Measurements from ENCODE around the gene ZCCHC7. TPM values are rescaled to one million over a fixed set of nuclear protein-coding genes. Genes with fewer than 3 reads are reported as not detected.

Gene ZCCHC7
- total RNA-seq, 1 donor from 2014 or later = 34.5 TPM

DNA sequence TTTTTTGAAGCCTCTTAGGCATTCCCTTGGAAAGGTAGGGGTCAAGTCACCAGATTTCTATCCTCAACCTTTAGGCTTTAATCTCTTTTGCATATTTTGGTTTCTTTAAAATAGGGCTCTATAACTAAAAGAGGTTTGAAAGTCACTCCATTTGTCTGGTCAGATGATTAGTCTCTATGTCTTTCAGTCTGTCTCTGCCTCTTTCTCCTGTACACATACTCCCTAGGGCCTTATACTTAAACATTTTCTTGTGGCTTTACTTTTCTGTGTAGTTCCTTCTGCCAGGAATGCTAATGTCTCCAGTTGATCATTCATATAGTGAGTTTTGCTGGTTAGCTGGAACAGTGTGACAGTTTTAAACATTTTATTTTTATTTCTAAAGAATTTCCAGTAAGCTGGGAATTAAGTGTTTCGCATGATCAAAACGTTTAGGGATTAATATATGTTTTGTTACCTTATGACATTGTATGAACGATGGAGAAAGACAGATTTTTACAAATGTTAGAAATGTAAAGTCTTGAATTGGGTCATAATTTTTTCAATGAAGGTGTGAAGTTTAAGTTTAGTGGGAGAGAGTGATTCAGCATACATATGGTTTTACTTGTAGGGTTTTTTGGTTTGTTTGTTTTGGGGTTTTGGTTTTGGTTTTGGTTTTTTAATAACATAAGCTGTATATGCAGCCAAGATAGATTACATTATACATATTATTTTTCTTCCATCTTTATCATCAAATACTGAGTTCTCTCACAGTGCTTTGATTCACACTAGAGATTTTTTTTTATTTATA, 90.6 kb downstream of the ZCCHC7 start:
- no peak for DNase-seq

DNA sequence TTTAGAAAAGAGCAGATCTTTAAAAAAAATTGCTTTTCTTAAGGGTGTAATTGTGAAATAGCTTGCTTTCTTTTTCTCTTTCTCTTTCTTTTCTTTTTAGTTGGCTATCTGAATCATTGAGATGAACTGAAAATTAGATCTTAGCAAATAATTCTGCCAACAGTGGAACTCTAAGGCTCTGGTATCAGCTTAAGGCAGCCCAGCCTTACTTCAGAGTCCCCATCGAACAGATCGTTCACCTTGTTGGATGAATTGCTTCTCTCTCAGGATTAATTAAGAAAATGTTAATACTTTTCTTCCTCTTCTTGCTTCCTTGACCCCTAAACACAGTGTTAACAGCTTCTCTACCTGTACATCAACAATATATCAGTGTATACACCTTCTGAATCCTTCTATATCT, 92.1 kb downstream of the ZCCHC7 start:
- no peak for DNase-seq

DNA sequence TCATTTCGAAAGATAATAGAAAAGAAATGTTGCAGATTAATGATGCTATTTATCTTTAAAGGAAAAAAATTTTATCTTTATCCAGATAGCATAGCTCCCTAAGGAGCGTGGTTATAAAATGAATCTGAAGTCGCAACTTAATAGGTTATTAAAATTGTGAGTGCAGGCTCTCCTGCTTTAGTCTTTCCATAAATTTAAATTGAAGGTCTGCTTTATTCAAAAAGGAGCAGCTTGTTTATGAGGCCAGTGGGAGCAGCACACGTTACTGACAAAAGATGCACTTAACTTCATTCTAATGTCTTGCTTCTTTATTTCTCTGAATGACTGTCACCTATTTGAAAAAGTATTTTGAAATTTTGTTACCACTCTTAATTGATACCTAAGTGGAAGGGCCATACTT, 95.0 kb downstream of the ZCCHC7 start:
- DNase-seq = no peak

DNA sequence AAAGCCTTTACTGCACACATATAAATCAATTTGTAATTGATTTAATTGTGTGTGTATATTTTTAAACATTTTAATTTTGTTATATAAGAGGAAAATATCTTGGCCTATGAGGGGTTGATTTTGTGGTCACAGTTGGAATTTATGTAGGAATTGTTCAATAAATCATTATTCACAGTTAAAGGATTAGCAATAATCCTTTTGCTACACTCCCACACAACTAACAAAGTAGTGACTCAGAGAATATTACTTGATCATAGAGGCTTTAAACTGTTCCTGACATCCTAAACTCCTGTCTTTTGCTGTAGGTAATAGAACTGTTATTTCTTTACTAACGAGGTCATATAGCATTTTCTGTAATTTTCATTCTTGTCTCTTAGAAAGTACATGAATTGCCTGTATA, 95.5 kb downstream of the ZCCHC7 start:
- no peak for DNase-seq

DNA sequence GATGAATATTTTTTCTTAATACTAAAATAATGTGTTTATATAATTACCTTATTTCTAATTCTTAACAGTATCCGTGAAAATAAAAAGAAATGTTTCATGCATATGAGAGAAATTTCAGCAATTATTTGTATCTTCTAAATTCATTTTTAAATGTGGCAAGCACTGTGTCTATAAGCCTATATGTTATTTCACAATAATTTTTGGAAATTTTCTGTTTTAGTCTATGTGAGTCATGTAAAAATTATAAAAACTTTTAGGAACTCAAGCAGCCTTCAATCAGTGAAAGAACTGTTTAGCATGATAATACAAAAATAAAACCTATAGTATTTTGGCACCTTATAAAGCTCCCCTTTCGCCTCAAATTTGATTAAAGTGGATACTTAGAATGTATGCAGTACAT, 96.8 kb downstream of the ZCCHC7 start:
- no peak for DNase-seq

DNA sequence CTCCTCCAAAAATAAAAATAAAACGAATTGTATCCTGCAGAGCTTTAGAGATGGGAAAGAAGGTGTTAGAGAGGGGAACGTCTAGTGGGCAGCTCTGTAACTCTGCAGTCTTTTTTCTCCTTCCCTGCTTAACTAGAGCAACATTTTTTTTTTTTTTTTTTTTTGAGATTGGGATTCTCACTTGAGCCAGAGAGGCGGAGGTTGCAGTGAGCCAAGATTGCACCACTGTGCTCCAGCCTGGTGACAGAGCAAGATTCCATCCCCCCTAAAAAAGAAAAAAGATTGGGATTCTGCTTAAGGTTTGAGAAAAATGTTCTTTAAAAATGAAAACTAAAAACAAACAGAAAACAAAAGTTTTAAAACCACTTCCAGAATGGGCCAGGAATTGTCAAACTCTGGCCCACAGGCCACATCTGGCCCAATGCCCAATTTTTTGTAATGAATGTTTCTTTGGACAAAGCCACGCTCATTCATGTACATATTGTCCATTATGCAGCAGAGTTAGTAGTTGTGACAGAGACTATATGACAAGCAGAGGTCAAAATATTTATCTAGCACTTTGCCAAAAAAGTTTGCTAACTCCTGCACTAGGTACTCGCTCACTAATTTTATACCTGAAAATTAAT, 98.5 kb downstream of the ZCCHC7 start:
- DNase-seq = no peak

DNA sequence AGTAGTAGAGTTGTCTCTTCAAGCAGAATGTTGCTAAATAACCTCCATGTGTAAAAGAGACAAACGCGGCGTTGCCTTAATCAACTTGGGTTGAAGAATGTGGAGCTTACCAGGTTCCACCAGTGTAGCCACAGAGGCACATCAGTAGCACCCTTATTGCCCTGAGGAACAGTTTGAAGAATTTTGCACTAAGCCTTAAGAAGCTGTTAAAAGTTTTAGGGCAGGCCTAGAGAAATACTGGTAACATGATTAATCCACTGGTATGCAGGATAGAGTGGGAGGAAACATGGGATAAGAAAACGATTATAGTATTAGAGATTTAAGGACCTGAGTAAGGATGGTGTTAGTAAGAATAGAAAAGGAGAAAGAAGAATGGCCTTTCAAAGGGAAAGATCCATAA, 100.6 kb downstream of the ZCCHC7 start:
- no peak for DNase-seq

DNA sequence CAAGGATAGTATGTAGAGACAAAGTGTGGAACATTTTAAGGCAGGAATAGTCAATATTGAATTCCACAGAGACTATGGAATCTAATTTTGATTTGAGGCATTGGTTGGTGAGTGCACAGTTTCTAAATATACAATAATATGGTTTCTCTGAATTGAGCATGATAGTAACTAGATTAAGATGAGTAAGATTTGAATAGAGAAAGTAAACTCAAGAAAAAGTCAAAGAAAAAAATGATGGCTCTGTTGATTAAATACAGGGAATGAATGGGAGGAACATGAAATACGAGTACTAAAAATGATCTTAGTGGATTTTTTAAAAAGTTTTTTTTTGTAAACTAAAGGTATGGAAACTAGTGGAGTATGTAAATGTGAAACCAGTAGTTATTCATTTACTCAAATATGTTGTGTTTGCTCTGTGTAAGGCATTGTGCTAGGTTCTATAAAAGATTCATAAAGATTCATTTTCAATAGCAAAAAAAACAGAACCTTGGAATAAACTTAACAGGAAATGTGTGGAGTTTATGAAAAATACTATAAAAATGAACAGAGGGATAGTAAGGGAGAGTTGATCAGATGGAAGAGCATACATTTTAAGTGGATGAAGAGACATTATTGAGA, 101.2 kb downstream of the ZCCHC7 start:
- DNase-seq = no peak

DNA sequence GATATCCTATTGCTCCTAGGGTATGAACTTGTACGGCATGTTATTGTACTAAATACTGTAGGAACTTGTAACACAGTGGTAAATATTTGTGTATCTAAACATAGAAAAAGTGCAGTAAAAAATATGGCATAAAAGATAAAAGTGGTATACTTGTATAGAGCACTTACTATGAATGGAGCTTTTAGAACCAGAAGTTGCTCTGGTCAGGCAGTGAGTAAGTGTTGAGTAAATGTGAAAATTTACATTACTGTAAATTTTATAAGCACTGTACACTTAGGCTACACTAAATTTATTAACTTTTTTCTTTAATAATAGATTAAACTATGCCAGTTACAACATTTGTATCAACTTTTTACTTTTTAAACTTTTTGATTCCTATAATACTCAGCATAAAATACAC, 109.1 kb downstream of the ZCCHC7 start:
- no peak for DNase-seq

DNA sequence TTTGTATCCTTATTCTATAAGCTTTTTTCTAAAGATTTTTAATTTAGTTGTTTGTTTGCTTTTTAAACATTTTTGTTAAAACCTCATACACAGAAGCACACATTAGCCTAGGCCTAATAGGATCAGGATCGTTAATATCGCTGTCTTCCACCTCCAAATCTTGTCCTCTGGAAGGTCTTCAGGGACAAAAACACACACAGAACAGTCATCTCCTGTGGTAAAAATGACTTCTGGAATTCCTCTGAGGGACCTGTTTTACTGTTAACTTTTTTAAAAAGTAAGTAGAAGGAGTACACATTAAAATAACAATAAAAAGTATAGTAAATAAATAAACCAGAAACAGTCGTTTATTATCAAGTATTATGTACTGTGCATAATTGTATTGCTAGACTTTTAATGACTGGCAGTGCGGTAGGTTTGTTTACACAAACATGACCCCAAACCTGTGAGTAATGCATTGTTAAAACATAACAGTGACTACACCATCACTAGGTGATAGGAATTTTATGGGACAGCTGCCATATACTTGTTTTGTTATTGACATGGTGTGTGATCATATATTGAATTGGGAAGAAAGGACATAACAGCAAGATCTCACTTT, 109.6 kb downstream of the ZCCHC7 start:
- DNase-seq = no peak

DNA sequence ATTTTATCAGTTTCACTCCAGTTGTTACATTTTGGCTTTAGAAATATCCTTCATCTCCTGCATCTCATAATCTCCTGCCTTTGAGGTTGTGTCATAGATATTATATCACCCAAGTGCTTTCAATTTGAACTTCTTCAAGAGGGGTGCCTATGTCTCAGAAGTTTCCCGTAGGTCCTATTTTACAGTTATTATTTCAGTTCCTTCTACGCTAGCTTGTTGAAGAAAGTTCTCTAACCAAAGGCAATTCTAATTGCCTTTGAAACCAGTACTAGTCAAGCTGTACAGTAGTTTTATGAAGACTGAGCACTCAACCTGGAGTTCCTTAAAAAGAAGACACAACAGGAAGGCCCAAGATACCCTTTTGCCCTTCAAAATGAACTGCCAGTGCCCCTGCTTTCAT, 116.4 kb downstream of the ZCCHC7 start:
- DNase-seq = no peak

DNA sequence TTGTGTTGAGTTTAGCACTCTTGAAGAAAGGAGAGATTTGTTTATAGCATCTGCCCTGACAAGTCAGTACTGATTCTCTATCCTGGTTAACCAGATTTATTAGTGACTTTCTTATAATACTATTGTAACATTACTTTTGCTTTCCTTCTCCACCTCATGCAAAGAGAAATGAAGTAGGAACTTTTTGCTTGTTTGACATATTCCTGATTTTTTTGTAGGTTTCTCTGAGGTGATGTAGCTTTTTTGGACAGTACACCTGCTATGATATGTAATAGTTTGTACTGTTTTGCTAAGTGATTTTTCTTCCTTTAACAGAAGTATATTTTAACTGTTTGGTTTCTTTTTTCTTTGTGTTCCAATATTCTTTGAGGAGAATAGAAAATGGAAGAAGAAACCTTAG, 117.7 kb downstream of the ZCCHC7 start:
- no peak for DNase-seq

DNA sequence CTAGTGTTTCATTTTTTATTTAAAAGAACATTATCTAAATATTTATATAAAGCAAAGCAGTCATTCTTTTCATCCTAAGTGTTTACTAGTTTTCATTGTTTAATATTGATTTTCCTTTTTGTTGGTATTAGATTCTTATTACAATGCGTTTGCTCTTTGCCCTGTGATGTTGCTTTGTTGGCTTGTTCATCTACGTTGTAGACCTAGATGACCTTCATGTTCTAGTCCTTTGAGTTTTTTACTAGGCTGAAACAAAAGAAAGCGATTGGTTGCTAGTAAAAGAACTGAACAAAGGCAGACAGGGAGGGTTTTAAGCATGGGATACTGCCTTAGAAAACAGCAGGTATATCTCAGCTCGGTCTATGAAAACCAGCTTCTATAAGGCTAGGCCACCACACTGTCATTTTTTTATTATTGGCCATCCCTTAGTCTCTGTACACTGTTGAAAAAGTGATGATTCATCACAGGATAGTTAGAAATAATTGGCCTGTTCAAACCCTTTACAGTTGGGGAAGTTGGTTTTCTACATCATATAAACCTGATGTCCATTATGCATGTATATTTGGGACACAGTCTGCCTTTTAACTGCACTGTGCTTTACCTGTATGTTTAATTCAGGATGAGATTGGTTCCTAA, 119.0 kb downstream of the ZCCHC7 start:
- no peak for DNase-seq

DNA sequence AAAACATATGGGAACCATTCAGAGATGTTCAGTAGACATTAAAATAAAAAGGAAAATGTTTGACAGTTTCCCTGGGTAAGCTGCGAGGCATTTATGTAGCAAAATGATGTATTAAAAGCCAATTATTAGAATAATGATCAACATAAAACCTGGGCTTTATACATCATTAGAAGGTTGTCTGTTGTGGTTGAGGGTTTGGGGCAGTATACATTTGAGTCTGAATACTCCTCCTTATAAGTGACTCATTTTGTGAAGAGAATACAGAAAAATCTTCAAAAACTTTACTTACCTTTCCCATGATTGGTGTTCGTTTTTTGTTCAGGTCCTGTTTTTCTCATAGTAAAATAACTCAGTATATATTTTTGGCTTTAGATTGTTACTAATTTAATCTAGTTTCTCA, 119.5 kb downstream of the ZCCHC7 start:
- no peak for DNase-seq

DNA sequence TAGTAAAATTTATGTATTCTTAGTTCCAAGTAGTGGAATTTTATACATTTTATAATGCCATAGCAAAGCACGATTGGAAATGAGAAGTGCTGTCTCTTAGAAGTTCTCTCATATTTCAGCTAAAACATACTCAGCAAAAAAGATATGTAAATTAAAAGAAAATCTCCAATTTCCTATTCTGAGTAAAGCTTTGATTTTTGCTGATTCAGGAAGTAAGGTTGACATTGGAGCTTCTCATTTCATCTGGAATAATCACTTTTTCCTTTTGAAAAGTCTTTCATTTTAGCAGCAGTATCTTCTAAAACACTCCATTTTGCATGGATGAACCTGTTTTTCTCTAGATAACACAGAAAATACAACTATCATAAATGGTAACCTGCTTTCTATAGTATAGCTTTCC, 121.0 kb downstream of the ZCCHC7 start:
- DNase-seq = no peak

DNA sequence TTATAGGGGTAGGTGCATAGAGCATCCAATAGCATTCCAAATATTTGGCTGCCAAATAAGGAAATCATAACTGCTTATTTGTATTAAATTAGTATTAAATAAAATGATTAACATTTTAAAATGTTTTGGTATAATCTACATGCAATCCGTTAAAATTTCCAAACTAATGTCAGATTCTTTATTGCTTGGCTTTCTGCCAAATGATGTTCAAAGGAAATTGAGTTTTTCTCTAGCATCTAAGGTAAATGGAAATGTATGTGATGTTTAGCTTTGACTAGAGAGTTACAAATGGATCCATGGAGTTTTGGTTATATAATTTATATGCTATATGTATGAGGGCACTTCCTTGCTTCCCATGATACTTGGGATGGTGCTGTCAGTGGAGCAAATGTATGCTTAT, 121.7 kb downstream of the ZCCHC7 start:
- DNase-seq = no peak

DNA sequence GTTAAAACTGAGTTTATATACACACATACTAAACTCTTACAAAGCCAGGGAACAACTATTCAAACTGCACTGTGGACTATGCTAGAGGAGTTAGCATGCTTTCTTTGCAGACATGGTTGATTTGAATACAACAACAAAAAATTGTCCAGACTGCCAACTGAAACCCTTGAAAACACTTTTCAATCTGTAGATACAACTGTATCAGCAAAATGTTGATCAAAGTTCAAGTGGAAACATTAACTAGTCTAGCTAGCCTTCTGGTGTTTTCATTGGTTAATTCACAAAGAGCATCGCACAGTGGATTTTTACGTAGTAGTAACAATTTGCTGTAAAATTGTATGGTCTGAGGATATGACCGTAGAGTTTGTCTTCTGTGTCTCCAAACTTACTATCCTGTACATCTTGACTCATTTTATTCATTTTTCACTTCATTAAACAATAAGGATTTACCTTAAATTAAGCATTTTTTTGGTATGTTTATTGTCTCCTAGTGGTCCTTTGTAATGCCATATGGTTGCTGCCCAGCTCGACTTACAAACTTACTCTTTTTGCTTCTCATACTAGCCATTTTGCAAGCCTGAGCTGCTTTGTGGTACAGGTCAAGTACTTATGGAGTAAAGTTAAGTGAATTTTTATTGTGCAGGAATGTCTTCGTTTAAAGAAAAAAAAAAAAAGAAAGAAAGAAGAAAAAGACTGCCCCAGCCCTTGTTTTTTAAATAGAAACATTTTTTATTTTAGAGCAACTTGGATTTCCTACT, 123.4 kb downstream of the ZCCHC7 start:
- no peak for DNase-seq

DNA sequence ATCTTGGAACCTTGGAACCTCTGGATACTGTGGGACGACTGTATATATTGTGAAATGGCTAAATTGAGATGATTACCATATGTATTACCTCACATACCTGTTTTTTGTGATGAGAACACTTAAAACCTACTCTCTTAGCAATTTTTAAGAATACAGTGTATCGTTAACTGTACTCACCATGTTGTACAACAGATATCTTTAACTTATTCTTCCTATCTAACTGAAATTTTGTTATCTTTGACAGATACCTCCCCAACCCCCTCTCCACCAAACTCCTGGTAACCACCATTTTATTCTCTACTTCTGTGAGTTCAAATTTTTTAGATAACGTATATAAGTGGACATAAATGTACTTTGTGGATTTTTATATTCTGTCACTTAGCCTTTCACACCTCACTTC, 126.5 kb downstream of the ZCCHC7 start:
- no peak for DNase-seq

DNA sequence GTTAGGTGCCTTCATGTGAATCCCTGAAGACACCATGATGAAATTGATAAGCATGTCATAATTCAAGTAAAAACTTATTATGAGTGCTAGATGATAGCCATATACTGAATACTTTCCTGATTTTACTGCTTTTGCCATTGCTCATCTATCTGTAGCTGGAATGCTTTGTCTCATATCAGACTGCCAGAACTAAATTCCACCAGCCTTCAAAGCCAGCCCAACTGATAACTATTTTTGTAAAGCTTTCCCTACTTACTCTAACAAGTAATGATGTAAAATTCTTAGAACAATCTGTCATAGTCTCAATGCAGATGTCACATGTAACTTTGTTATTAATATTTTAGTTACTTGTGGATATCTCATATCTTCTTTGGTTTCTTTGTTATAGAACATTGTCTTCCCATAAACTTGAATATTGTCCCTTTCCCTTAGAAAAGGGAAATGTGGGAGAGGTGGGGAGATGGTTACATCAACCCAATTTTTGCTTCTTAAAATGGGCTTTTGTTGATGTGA, 128.3 kb downstream of the ZCCHC7 start:
- no peak for DNase-seq

DNA sequence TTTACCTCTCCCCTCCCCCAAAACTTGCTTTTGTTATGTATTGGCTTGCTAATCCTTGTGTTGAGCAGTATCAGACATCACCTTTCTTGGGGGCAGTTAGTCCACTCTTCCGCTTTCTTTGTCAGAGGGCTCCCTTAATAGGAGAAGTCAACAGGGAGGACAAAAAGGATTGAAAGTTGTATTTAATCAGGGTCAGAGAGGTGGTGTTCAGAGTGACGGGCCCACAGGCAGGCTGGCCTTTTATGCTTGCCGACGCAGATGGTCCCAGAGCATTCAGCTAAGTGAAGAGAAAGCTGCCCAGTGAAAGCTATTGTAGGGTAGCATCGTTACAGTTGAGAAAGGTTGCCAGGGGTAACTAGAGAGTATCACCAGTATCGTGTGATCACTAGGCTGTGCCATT, 131.1 kb downstream of the ZCCHC7 start:
- DNase-seq = no peak

DNA sequence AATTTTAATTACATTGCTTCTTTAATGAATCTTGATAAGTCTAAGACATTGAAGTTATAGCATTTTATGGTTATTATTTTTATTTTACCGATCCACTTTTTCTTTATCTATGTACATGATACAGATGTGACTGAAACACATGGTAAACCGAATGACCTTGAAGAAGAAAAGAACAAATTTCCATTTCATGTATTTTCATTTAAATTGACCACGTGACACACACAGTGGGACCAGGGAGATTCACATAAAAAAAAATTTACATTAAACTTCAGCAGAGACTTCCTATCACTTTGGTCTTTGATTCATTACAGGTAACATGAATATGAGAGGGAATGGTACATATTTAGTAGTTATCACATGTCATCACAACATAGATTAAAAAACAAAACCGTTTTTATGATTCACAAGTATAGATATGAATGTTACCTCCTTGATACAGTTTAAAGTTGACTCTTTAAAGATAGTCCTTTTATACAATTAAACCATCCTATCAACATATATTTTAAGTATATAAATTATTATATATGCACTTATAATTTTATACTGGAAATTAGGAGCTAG, 133.1 kb downstream of the ZCCHC7 start:
- DNase-seq = no peak

DNA sequence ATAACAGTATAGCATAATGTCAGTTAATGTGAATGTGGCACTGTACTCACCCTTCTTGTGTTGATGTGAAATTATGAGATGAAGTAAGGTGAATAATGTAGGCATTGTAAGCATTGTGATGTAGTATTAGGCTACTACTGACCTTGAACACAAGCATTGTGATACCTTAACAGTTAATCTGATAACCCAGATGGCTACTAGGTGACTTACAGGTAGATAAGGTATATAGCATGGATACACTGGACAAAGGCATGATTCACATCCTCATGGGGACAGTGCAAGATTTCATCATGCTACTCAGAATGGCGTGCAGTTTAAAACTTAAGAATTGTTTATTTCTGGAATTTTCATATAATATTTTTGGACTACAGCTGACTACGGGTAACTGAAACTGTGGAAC, 134.8 kb downstream of the ZCCHC7 start:
- DNase-seq = no peak

Measured in occipital lobe (tissue), 2 donors.